Measurements from ENCODE around the gene ADAT3. TPM values are rescaled to one million over a fixed set of nuclear protein-coding genes. Genes with fewer than 3 reads are reported as not detected.
A peak's percentile ranks its signal among the peaks of the same experiment; 100 is the strongest.

ADAT3 gene
- total RNA-seq, 1 donor from 2014 or later, result 10.9 TPM

DNA sequence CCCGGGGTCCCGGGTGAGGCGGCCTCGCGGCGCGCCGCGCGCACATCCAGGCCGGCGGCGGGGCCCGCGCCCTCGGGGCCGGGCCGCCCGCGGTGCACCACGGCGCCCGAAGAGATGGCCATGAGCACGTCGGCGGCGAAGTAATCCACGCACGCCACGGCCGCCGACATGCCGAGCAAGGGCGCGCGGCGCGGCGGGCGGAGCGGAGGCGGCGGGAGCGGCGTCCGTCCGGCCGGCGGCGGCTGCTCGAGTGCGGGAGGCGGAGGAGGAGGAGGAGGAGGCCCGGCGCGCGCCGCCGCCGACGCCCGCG, 41.9 kb upstream of the ADAT3 start, which contains the start of gene KLF16:
TSS of gene KLF16 (minus strand) at position 252 of the 310 bp plus-strand sequence. CDS start at position 170, 82 bp downstream.
- H3K4me1 Mint-ChIP-seq (ENCODE audit: low read depth, unreplicated experiment), result peaks cover 4% of the 10 kb centered on the region
- TF ChIP-seq, protein P1, sequence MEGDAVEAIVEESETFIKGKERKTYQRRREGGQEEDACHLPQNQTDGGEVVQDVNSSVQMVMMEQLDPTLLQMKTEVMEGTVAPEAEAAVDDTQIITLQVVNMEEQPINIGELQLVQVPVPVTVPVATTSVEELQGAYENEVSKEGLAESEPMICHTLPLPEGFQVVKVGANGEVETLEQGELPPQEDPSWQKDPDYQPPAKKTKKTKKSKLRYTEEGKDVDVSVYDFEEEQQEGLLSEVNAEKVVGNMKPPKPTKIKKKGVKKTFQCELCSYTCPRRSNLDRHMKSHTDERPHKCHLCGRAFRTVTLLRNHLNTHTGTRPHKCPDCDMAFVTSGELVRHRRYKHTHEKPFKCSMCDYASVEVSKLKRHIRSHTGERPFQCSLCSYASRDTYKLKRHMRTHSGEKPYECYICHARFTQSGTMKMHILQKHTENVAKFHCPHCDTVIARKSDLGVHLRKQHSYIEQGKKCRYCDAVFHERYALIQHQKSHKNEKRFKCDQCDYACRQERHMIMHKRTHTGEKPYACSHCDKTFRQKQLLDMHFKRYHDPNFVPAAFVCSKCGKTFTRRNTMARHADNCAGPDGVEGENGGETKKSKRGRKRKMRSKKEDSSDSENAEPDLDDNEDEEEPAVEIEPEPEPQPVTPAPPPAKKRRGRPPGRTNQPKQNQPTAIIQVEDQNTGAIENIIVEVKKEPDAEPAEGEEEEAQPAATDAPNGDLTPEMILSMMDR (IDR thresholded peaks at IDR 0.05; ENCODE audit: partially characterized antibody, unreplicated experiment), result no peak
- no peaks in the 10 kb centered on the region for H3K36me3 Mint-ChIP-seq (ENCODE audit: unreplicated experiment)
- DNase-seq, result no peak
- H3K27ac Mint-ChIP-seq (ENCODE audit: unreplicated experiment), result no peak within 1 kb of the TSS
- H3K27me3 Mint-ChIP-seq (ENCODE audit: unreplicated experiment), result peaks cover 4% of the 10 kb centered on the region
- H3K4me3 Mint-ChIP-seq (ENCODE audit: unreplicated experiment), result peak within 1 kb of the TSS; percentile 85
- H3K9me3 Mint-ChIP-seq (ENCODE audit: unreplicated experiment), result peaks cover 10% of the 10 kb centered on the region

DNA sequence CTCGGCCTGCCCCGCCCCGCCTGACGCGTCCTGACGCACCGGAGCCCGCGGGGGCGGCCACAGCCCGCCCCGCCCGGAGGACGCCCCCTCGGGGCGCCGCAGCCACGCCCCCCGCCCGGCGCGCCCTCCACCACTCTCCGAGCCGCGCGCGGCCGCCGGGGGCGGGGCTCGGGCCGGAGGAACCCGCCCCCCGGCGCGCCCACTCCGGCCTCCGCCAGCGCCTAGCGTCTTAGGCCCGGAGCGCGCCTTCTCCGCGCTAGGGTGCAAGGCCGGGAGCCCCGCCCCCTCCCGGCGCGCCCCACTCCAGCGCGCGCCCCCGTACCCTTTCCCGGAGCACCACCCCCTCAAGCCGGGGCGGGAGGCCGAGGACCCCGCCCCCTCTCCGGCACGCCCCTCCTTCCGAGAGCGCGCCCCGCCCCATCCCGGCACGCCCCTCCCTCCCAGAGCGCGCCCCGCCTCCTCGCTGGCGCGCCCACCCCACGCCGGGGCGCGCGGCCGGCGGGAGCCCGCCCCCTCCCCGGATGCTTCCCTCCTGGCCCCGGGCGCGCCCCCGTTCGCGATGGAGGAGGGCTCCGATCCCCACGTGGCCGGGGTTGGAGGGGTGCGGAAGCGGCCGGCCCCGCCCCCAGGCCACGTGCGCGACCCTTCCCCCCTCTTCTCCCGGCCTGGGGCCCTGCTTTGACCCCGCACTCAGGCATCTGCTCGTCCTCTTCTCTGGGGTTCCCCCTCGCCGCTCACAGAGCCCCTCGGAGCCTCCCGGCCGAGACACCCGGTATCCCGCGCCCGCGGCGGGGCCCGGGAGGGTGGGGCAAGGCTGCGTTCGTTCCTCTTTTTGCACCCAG, 41.3 kb upstream of the ADAT3 start:
- H3K27ac Mint-ChIP-seq (ENCODE audit: unreplicated experiment), result no peak overlapping the region
- no peaks in the 10 kb centered on the region for H3K36me3 Mint-ChIP-seq (ENCODE audit: unreplicated experiment)
- H3K4me3 Mint-ChIP-seq (ENCODE audit: unreplicated experiment), result no peak overlapping the region

DNA sequence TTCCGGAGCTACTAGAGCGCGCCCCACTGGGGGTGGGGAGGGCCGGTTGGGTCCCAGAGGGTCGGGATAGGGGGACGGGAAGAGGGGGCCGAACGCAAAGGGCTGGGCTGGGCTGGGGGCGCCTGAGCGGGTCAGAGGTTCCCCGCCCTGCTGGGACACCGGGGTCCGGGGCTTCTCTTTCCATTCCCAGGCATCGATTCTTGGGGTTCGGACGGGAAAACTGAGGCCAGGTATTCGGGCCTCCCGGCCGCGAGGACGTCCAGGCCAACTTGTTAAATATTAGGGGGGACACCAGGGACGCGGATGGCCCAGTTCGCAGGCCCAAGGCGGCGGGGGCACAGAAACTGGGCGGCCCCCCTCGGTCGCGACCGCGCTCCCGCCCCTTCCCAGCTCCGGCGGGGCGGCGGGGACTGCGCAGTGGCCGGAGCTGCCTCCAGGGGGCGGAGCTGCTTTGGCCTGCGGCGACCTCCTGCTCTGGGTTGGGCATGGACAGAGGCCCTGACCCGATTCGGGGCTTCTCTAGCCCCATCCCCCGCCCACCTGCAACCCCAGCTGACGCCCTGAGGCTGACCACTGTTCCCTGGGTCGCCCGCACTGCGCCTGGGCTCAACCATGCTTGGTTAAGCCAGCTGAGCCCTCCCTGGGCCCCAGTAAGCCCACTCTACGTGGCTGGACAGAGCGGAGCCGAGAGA, 40.6 kb upstream of the ADAT3 start:
- Mint-ChIP-seq H3K9me3 (ENCODE audit: unreplicated experiment) (peaks cover 8% of the 10 kb centered on the region), H3K27me3 (ENCODE audit: unreplicated experiment) (peaks cover 4% of the 10 kb centered on the region), H3K27ac (ENCODE audit: unreplicated experiment) (no peak overlapping the region), H3K4me3 (ENCODE audit: unreplicated experiment) (peak overlapping the region; percentile 68), H3K4me1 (ENCODE audit: low read depth, unreplicated experiment) (no peaks in the 10 kb centered on the region), H3K36me3 (ENCODE audit: unreplicated experiment) (no peaks in the 10 kb centered on the region)
- TF ChIP-seq, protein P1 (IDR thresholded peaks at IDR 0.05; ENCODE audit: partially characterized antibody, unreplicated experiment), result peak; percentile 90
- peak; percentile 90 for DNase-seq

More for the DNA sequence above, 41.3 kb upstream of the ADAT3 start:
- DNase-seq, result peak; percentile 94
- TF ChIP-seq, protein P1 (IDR thresholded peaks at IDR 0.05; ENCODE audit: partially characterized antibody, unreplicated experiment), result no peak
- peaks cover 10% of the 10 kb centered on the region for H3K9me3 Mint-ChIP-seq (ENCODE audit: unreplicated experiment)
- H3K4me1 Mint-ChIP-seq (ENCODE audit: low read depth, unreplicated experiment), result peaks cover 4% of the 10 kb centered on the region
- peaks cover 4% of the 10 kb centered on the region for H3K27me3 Mint-ChIP-seq (ENCODE audit: unreplicated experiment)

DNA sequence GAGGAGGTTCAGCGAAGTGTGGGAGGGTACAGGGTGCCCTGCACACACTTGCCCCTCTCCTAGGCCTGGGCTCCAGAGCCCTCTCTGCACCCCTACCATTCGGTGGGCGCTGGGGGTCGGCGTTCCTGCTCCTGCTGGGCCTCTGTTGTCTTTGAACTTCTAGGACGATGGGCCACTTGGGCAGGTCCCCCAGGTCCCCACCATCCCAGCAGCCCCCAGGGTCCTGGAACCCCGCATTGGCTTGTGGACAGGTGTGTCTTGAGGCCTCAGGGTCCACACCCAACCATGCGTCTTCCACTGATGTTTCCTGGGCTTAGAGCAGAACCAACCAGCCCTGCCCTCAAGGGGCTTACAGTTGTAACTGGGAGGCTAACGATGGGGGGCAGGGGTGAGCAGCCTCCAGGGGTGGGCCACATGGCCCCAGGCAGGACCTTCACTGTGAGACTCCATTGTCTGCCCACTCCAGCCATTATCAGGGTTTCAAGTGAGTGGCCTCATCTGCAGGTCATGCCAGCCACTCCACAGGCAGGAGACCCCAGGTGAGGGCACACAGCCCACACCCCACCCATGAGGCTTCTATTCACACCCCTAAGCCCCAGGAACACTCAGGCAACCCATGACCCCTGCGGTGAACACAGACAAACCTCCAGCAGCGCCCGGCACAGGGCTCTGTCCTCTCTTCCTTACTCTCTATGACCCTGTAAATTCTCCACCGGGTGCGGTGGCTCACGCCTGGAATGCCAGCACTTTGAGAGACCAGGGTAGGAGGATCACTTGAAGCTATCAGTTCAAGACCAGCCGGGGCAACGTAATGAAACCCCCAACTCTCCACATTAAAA, 39.8 kb upstream of the ADAT3 start:
- no peak overlapping the region for H3K4me3 Mint-ChIP-seq (ENCODE audit: unreplicated experiment)
- no peak for DNase-seq
- no peak overlapping the region for H3K27ac Mint-ChIP-seq (ENCODE audit: unreplicated experiment)
- H3K9me3 Mint-ChIP-seq (ENCODE audit: unreplicated experiment), result peaks cover 8% of the 10 kb centered on the region
- no peaks in the 10 kb centered on the region for H3K36me3 Mint-ChIP-seq (ENCODE audit: unreplicated experiment)
- no peaks in the 10 kb centered on the region for H3K4me1 Mint-ChIP-seq (ENCODE audit: low read depth, unreplicated experiment)
- TF ChIP-seq, protein P1 (IDR thresholded peaks at IDR 0.05; ENCODE audit: partially characterized antibody, unreplicated experiment), result no peak
- H3K27me3 Mint-ChIP-seq (ENCODE audit: unreplicated experiment), result peaks cover 4% of the 10 kb centered on the region

Data from glutamatergic neuron (in vitro differentiated cells).